Activated naive CD4-positive, alpha-beta T cell treated with anti-CD3 and anti-CD28 coated beads, Interleukin-2, amount 10 ng/mL, durations not matched to agents 7 days and 5 days (primary cell): ENCODE data around the gene ZNF804A.
"Not testable (repeated sequence)": the region's sequence is repeated elsewhere in the genome, so short reads cannot be mapped to it uniquely, and the experiment has no call there.

Source experiments
- CTCF ChIA-PET: fragments of 350-600 bp; sonication (Branson Sonifier 250); formaldehyde crosslinking; loops from one replicate; lab custom pipeline; 2021; ENCODE audit warnings: antibody characterized with exemption; lab: Charles Lee
- DNase-seq: peaks from one replicate; pipeline ENCODE4 v3.0.0-alpha.2; 2020
- H3K27ac Mint-ChIP-seq: one replicate; pipeline ENCODE4 v1.8.0; 2021; ENCODE audit warnings: mild to moderate bottlenecking, moderate library complexity, mixed read lengths
- H3K27me3 Mint-ChIP-seq: one replicate; pipeline ENCODE4 v1.8.0; 2021; ENCODE audit warnings: mild to moderate bottlenecking, mixed read lengths
- H3K36me3 Mint-ChIP-seq: one replicate; pipeline ENCODE4 v1.8.0; 2021; ENCODE audit warnings: mixed read lengths
- H3K4me1 Mint-ChIP-seq: one replicate; pipeline ENCODE4 v1.8.0; 2021; ENCODE audit warnings: mixed read lengths
- H3K4me3 Mint-ChIP-seq: one replicate; pipeline ENCODE4 v1.8.0; 2021; ENCODE audit warnings: mild to moderate bottlenecking, moderate library complexity, mixed read lengths
- H3K9me3 Mint-ChIP-seq: one replicate; pipeline ENCODE4 v1.8.0; 2021; ENCODE audit warnings: mixed read lengths

ZNF804A gene

GRCh38 chr2:184721881-184722280 is 123.6 kb downstream of the ZNF804A start:
- no peaks in the 10 kb centered on the region for H3K36me3 Mint-ChIP-seq
- no peak overlapping the region for H3K4me3 Mint-ChIP-seq
- H3K4me1 Mint-ChIP-seq: no peaks in the 10 kb centered on the region
- no peak overlapping the region for H3K27ac Mint-ChIP-seq
- no peaks in the 10 kb centered on the region for H3K27me3 Mint-ChIP-seq
- CTCF ChIA-PET: no interaction called here
- H3K9me3 Mint-ChIP-seq: peaks cover 11% of the 10 kb centered on the region
- DNase-seq: no peak

DNA sequence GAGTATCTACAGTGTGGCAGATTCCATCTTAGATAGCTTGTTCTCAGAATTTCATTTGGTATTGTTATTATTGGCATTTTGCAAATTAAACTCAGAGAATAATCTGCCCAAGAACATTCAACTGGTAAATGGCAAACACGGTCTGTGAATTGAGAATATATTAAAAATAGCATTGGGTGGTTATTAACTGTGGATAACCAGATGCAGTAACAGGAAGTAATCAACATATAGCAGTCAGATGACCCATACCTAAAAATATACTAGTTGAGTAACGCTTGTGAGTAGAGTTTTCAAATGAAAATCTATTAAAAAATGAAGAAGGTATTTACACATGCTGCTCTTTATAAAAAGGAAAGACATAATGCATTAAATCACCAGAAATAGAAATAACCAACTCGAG is 129.5 kb downstream of the ZNF804A start:
- H3K4me1 Mint-ChIP-seq: no peaks in the 10 kb centered on the region
- H3K36me3 Mint-ChIP-seq: no peaks in the 10 kb centered on the region
- peaks cover 2% of the 10 kb centered on the region for H3K9me3 Mint-ChIP-seq
- H3K27me3 Mint-ChIP-seq: no peaks in the 10 kb centered on the region
- no peak for DNase-seq
- H3K4me3 Mint-ChIP-seq: no peak overlapping the region
- CTCF ChIA-PET: no interaction called here
- H3K27ac Mint-ChIP-seq: no peak overlapping the region

- CTCF ChIA-PET: no interaction called here
- H3K4me3 Mint-ChIP-seq: no peak overlapping the region
- H3K36me3 Mint-ChIP-seq: no peaks in the 10 kb centered on the region
- H3K9me3 Mint-ChIP-seq: peaks cover 2% of the 10 kb centered on the region
- no peaks in the 10 kb centered on the region for H3K27me3 Mint-ChIP-seq
- no peaks in the 10 kb centered on the region for H3K4me1 Mint-ChIP-seq
- DNase-seq: no peak
- H3K27ac Mint-ChIP-seq: no peak overlapping the region
Observed at GRCh38 chr2:184728411-184728810, 130.1 kb downstream of the ZNF804A start.

- H3K36me3 Mint-ChIP-seq: no peaks in the 10 kb centered on the region
- DNase-seq: no peak
- peaks cover 2% of the 10 kb centered on the region for H3K9me3 Mint-ChIP-seq
- CTCF ChIA-PET: no interaction called here
- H3K4me3 Mint-ChIP-seq: no peak overlapping the region
- H3K4me1 Mint-ChIP-seq: no peaks in the 10 kb centered on the region
- H3K27me3 Mint-ChIP-seq: no peaks in the 10 kb centered on the region
- no peak overlapping the region for H3K27ac Mint-ChIP-seq
Observed at GRCh38 chr2:184729581-184729980, 131.3 kb downstream of the ZNF804A start.

DNA sequence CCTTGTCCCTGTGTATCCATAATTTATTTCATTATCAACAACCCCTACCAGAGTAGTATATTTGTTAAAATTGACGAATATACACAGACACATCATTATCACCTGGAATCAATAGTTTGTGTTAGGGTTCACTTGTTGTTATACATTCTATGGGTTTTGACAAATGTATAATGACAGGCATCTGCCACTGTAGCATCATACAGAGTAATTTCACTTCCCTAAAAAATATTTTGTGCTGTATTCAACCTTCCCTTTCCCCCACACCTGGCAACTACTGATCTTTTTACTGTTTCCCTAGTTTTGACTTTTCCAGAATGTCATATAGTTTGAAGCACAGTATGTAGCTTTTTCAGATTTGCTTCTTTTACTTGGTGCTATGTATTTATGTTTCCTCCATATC is 132.0 kb downstream of the ZNF804A start:
- CTCF ChIA-PET: no interaction called here
- no peaks in the 10 kb centered on the region for H3K4me1 Mint-ChIP-seq
- no peaks in the 10 kb centered on the region for H3K27me3 Mint-ChIP-seq
- no peak for DNase-seq
- H3K4me3 Mint-ChIP-seq: no peak overlapping the region
- H3K36me3 Mint-ChIP-seq: no peaks in the 10 kb centered on the region
- no peak overlapping the region for H3K27ac Mint-ChIP-seq
- H3K9me3 Mint-ChIP-seq: peaks cover 2% of the 10 kb centered on the region

DNA sequence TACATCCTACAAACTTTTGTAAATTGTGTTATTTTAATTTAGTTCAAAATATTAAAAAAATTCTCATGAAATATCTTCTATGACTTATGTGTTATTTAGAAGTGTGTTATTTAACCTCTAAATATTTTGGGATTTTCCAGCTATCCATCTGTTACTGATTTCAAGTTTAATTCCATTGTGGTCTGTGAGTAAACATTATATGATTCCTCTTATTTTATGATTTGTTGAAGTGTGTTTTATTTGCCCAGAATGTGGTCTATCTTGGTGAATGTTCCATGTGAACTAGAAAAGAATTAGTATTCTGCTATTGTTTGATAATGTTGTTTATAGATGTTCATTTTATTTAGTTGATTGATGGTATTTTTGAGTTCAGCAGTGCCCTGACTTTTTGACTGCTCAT is 136.0 kb downstream of the ZNF804A start:
- no peaks in the 10 kb centered on the region for H3K27me3 Mint-ChIP-seq
- DNase-seq: no peak
- H3K36me3 Mint-ChIP-seq: no peaks in the 10 kb centered on the region
- H3K9me3 Mint-ChIP-seq: peaks cover 2% of the 10 kb centered on the region
- no peak overlapping the region for H3K27ac Mint-ChIP-seq
- H3K4me3 Mint-ChIP-seq: no peak overlapping the region
- CTCF ChIA-PET: no interaction called here
- H3K4me1 Mint-ChIP-seq: no peaks in the 10 kb centered on the region

DNA sequence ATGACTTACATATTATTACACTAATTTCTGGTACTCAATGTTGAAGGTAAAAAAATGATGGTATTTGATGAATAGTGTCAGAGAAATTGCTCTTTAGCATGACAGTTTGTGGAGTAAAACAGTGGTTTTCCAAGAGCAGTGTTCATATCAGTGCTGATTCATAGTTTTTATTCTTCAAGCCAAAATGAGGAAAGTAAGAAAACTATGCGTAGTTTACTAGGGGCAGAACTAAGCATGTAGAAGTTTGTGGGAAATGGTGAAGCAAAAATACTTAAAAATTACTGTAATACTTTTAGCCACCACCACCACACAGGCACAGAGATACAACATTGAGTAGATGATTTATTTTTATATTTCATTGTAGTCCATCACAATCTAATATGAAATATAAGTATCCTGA is 137.3 kb downstream of the ZNF804A start:
- peaks cover 2% of the 10 kb centered on the region for H3K9me3 Mint-ChIP-seq
- no peaks in the 10 kb centered on the region for H3K36me3 Mint-ChIP-seq
- no peaks in the 10 kb centered on the region for H3K27me3 Mint-ChIP-seq
- no peaks in the 10 kb centered on the region for H3K4me1 Mint-ChIP-seq
- no peak for DNase-seq
- CTCF ChIA-PET: no interaction called here
- H3K27ac Mint-ChIP-seq: no peak overlapping the region
- no peak overlapping the region for H3K4me3 Mint-ChIP-seq

- no peaks in the 10 kb centered on the region for H3K27me3 Mint-ChIP-seq
- CTCF ChIA-PET: no interaction called here
- no peaks in the 10 kb centered on the region for H3K4me1 Mint-ChIP-seq
- no peak overlapping the region for H3K4me3 Mint-ChIP-seq
- peaks cover 5% of the 10 kb centered on the region for H3K9me3 Mint-ChIP-seq
- no peaks in the 10 kb centered on the region for H3K36me3 Mint-ChIP-seq
- no peak for DNase-seq
- H3K27ac Mint-ChIP-seq: no peak overlapping the region
Observed at GRCh38 chr2:184743096-184743495, 144.8 kb downstream of the ZNF804A start.

- no peaks in the 10 kb centered on the region for H3K4me1 Mint-ChIP-seq
- H3K36me3 Mint-ChIP-seq: no peaks in the 10 kb centered on the region
Observed at GRCh38 chr2:184756161-184756560, 157.8 kb downstream of the ZNF804A start.

DNA sequence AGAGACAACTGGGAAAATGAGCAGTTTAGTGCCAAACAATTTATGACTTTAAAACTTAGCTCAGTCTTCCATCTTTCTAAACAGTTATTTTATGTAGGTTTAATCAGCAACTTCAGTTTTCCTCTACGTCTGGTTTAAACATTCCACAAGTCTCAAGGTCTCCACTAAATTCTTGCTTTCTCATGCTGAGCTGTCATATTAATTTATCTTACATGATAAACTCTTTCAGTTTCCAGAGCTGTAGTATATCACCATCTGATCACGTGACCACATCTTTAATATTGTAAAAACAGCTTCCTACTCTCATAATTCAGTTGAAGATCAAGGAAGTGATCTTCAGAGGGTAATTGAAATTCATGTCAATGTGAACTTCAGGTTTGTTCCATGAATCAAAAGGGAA is 158.6 kb downstream of the ZNF804A start:
- CTCF ChIA-PET: interaction anchor here (0.7 kb wide), 1 partner anchor 34 kb away, joined by 4 read pairs; no protein-coding TSS in a partner anchor
- Mint-ChIP-seq H3K9me3 (no peaks in the 10 kb centered on the region), H3K36me3 (no peaks in the 10 kb centered on the region), H3K4me3 (no peak overlapping the region), H3K4me1 (no peaks in the 10 kb centered on the region), H3K27me3 (no peaks in the 10 kb centered on the region), H3K27ac (no peak overlapping the region)
- no peak for DNase-seq

More at GRCh38 chr2:184756161-184756560, 157.8 kb downstream of the ZNF804A start:
- H3K27ac Mint-ChIP-seq: no peak overlapping the region
- no peak overlapping the region for H3K4me3 Mint-ChIP-seq
- no peak for DNase-seq
- no peaks in the 10 kb centered on the region for H3K9me3 Mint-ChIP-seq
- CTCF ChIA-PET: no interaction called here
- no peaks in the 10 kb centered on the region for H3K27me3 Mint-ChIP-seq

- H3K4me3 Mint-ChIP-seq, H3K27me3 Mint-ChIP-seq, CTCF ChIA-PET: not testable (repeated sequence)
Observed at GRCh38 chr2:184759557-184760255, 161.4 kb downstream of the ZNF804A start.

GRCh38 chr2:184760931-184761330 is 162.6 kb downstream of the ZNF804A start:
- H3K27me3 Mint-ChIP-seq: no peaks in the 10 kb centered on the region
- H3K4me3 Mint-ChIP-seq: no peak overlapping the region
- H3K9me3 Mint-ChIP-seq: no peaks in the 10 kb centered on the region
- DNase-seq: no peak
- H3K4me1 Mint-ChIP-seq: no peaks in the 10 kb centered on the region
- CTCF ChIA-PET: no interaction called here
- no peak overlapping the region for H3K27ac Mint-ChIP-seq
- H3K36me3 Mint-ChIP-seq: no peaks in the 10 kb centered on the region

More at GRCh38 chr2:184759557-184760255, 161.4 kb downstream of the ZNF804A start:
- not testable (repeated sequence) for DNase-seq, H3K27ac Mint-ChIP-seq, H3K9me3 Mint-ChIP-seq, H3K4me1 Mint-ChIP-seq, H3K36me3 Mint-ChIP-seq

DNA sequence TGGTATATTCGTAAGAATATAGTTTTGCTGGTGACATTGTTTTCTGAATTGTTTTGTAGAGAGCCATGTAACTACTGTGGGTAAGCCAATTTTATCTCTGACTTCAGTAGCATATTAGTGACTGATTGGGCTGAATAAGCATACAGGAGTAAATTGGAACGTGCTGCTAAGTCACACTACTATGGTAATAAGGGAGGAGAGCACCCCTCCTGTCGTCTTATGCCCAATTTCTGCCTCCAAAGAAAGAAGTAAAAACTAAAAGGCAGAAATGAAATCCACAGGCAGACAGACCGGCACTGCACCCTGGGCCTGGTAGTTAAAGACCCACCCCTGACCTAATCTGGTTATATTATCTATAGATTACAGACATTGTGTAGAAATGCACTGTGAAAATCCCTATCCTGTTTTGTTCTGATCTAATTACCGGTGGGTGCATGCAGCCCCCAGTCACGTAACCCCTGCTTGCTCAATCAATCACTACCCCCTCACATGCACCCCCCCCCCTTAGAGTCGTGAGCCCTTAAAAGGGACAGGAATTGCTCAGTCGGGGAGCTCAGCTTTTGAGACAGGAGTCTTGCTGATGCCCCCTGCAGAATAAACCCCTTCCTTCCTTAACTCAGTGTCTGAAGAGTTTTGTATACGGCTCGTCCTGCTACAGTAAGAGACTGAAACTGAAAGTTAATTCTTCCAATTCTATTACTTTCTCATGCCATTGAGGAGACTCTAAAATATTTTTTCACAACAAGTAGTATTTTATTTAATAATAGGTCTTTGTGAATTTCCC is 167.0 kb downstream of the ZNF804A start:
- CTCF ChIA-PET: no interaction called here
- no peaks in the 10 kb centered on the region for H3K9me3 Mint-ChIP-seq
- H3K27ac Mint-ChIP-seq: no peak overlapping the region
- H3K36me3 Mint-ChIP-seq: no peaks in the 10 kb centered on the region
- no peaks in the 10 kb centered on the region for H3K27me3 Mint-ChIP-seq
- DNase-seq: no peak
- no peaks in the 10 kb centered on the region for H3K4me1 Mint-ChIP-seq
- H3K4me3 Mint-ChIP-seq: no peak overlapping the region

GRCh38 chr2:184767059-184767458 is 168.7 kb downstream of the ZNF804A start:
- H3K36me3 Mint-ChIP-seq: no peaks in the 10 kb centered on the region
- H3K27me3 Mint-ChIP-seq: no peaks in the 10 kb centered on the region
- H3K9me3 Mint-ChIP-seq: no peaks in the 10 kb centered on the region
- CTCF ChIA-PET: no interaction called here
- no peaks in the 10 kb centered on the region for H3K4me1 Mint-ChIP-seq
- no peak overlapping the region for H3K4me3 Mint-ChIP-seq
- DNase-seq: no peak
- no peak overlapping the region for H3K27ac Mint-ChIP-seq

- H3K4me3 Mint-ChIP-seq: no peak overlapping the region
- H3K4me1 Mint-ChIP-seq: no peaks in the 10 kb centered on the region
- no peak for DNase-seq
- no peaks in the 10 kb centered on the region for H3K27me3 Mint-ChIP-seq
- H3K27ac Mint-ChIP-seq: no peak overlapping the region
- H3K9me3 Mint-ChIP-seq: no peaks in the 10 kb centered on the region
- CTCF ChIA-PET: no interaction called here
- H3K36me3 Mint-ChIP-seq: no peaks in the 10 kb centered on the region
Observed at GRCh38 chr2:184769023-184769422, 170.7 kb downstream of the ZNF804A start.
